Mesothelial cell of epicardium (in vitro differentiated cells): Measurements from ENCODE around the gene CDH13. TPM values are rescaled to one million over a fixed set of nuclear protein-coding genes. Genes with fewer than 3 reads are reported as not detected.

Experiments
- DNase-seq, 2 experiments: peaks; one replicate each; pipeline ENCODE4 v3.0.0; 2021; ENCODE audit warnings: low spot score in 2 of 2; ENCODE audit not compliant: unreplicated experiment in 2 of 2
- H3K27ac Mint-ChIP-seq: 2 replicates; pipeline ENCODE4 v1.8.0; 2021; ENCODE audit warnings: mixed read lengths
- H3K27me3 Mint-ChIP-seq: 2 replicates; pipeline ENCODE4 v1.8.0; 2021; ENCODE audit warnings: low read depth, mixed read lengths
- H3K36me3 Mint-ChIP-seq: 2 replicates; pipeline ENCODE4 v1.8.0; 2021; ENCODE audit warnings: mixed read lengths
- H3K4me1 Mint-ChIP-seq: 2 replicates; pipeline ENCODE4 v1.8.0; 2021; ENCODE audit warnings: mixed read lengths
- H3K4me3 Mint-ChIP-seq: 2 replicates; pipeline ENCODE4 v1.8.0; 2021; ENCODE audit warnings: mild to moderate bottlenecking, moderate library complexity, mixed read lengths
- H3K9me3 Mint-ChIP-seq: 2 replicates; pipeline ENCODE4 v1.8.0; 2021; ENCODE audit warnings: mixed read lengths
- total RNA-seq: library from RNA; stranded (reverse); gene quantifications from 3 replicates; pipeline ENCODE4 v1.2.1, GENCODE V29; 2021
- TF ChIP-seq, protein P1 (sequence below): fragments of 200-600 bp; sonication (generic); IDR thresholded peaks from one replicate; pipeline ENCODE4 v1.5.0; 2021; ENCODE audit warnings: antibody characterized with exemption; ENCODE audit not compliant: unreplicated experiment

Gene CDH13
- total RNA-seq, 1 donor from 2014 or later = 0.80 TPM

DNA sequence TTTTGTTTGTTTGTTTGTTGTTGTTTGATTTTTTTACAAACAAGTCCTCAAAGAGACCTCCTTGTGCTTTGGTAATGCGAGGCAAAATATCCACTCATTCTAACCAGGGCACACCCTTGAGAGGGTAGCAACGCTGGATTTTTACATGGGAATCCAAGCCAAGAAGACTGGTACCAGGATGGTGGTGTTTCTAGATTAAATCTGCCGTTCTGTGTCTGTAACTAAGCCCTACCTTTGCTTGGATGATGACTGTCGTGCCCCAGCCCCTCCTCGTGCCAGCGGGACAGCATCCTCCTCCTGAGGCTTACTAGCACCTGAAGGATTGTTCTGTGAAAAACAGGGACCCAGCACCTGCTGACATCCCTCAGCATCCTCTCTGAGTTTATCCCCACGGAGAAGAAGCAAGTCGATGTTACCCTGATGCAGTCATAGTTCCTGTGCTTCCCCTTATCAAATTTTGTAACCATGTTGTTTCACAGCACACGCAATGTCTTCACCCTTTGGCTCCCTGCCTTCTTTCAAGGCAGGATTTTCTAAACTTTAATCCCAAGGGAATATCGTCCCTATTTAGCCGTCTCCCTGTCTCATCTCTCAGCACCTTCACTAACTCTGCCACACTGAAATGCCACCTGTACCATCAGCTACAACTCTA is 1175.9 kb downstream of the CDH13 start:
- no peak overlapping the region for H3K27ac Mint-ChIP-seq

DNA sequence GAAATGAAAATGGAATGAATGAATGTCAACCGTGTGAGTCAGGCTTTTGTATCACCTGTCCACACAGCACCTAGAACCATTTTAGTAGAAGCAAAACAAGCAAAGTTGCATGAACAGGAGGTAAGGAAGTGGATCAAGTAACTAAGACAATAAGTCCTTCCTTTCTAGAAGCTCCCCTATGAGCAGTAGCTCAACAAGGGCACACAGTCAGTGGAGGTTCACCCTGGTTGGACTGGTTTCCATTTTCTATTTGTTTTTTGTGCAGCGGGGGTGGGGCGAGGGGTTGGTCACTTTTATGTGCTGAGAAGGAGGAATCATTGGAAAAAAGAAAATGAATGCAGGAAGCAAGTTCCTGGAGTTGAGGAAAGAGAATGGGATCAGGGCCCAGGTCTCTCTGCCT is 1177.0 kb downstream of the CDH13 start:
- Mint-ChIP-seq H3K27me3 (peaks cover 29% of the 10 kb centered on the region), H3K36me3 (no peaks in the 10 kb centered on the region), H3K4me1 (peaks cover 8% of the 10 kb centered on the region), H3K4me3 (no peak overlapping the region), H3K27ac (no peak overlapping the region), H3K9me3 (no peaks in the 10 kb centered on the region)
- TF ChIP-seq, protein P1, sequence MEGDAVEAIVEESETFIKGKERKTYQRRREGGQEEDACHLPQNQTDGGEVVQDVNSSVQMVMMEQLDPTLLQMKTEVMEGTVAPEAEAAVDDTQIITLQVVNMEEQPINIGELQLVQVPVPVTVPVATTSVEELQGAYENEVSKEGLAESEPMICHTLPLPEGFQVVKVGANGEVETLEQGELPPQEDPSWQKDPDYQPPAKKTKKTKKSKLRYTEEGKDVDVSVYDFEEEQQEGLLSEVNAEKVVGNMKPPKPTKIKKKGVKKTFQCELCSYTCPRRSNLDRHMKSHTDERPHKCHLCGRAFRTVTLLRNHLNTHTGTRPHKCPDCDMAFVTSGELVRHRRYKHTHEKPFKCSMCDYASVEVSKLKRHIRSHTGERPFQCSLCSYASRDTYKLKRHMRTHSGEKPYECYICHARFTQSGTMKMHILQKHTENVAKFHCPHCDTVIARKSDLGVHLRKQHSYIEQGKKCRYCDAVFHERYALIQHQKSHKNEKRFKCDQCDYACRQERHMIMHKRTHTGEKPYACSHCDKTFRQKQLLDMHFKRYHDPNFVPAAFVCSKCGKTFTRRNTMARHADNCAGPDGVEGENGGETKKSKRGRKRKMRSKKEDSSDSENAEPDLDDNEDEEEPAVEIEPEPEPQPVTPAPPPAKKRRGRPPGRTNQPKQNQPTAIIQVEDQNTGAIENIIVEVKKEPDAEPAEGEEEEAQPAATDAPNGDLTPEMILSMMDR = no peak
- no peak for DNase-seq

More for the DNA sequence above, 1175.9 kb downstream of the CDH13 start:
- H3K27me3 Mint-ChIP-seq = peaks cover 31% of the 10 kb centered on the region
- no peaks in the 10 kb centered on the region for H3K36me3 Mint-ChIP-seq
- DNase-seq = no peak
- TF ChIP-seq, protein P1 = no peak
- H3K9me3 Mint-ChIP-seq = no peaks in the 10 kb centered on the region
- H3K4me1 Mint-ChIP-seq = peaks cover 2% of the 10 kb centered on the region
- no peak overlapping the region for H3K4me3 Mint-ChIP-seq

DNA sequence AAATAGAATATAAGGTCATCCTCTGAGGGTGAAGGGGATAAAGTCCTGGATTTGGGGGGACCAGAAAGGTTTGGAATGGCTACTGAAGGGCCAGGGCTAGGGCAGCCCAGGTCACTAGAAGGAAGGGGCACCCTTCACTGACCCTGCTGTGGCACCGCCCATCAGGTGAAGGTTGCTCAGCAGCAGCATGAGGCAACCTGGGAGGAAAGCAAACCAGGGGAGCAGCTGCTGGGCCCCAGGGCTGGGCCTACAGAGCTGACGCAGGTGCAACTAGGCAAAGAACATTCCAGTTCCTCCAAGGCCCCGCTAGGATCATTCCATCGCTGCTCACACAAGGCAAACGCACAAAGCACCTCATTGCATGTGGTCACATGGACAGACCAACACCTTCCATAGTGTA is 1177.6 kb downstream of the CDH13 start:
- no peaks in the 10 kb centered on the region for H3K9me3 Mint-ChIP-seq
- TF ChIP-seq, protein P1 = no peak
- H3K4me1 Mint-ChIP-seq = peaks cover 12% of the 10 kb centered on the region
- no peak for DNase-seq
- peaks cover 29% of the 10 kb centered on the region for H3K27me3 Mint-ChIP-seq
- H3K27ac Mint-ChIP-seq = no peak overlapping the region
- H3K4me3 Mint-ChIP-seq = no peak overlapping the region
- H3K36me3 Mint-ChIP-seq = peaks cover 3% of the 10 kb centered on the region

DNA sequence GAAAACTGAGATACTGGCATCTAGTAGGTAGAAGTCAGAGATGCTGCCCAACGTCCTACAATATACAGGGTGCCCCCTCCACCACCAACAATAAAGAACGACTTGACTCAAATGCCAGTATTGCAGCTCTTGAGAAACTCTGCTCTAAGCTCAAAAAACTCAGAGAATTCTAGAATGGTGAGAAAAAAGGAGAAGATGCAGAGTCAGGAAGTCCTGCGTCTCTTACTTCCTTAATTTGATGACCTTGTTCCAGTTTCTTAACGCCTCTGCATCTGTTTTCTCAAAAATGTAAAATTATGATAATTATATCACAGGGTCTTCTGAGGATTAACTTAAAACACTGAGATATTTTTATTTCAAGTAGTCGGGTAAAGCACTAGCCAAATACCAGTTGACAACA is 1179.3 kb downstream of the CDH13 start:
- H3K27ac Mint-ChIP-seq = no peak overlapping the region
- H3K4me3 Mint-ChIP-seq = no peak overlapping the region
- H3K4me1 Mint-ChIP-seq = peaks cover 18% of the 10 kb centered on the region
- no peaks in the 10 kb centered on the region for H3K9me3 Mint-ChIP-seq
- TF ChIP-seq, protein P1 = no peak
- H3K36me3 Mint-ChIP-seq = peaks cover 6% of the 10 kb centered on the region
- no peak for DNase-seq
- peaks cover 20% of the 10 kb centered on the region for H3K27me3 Mint-ChIP-seq

DNA sequence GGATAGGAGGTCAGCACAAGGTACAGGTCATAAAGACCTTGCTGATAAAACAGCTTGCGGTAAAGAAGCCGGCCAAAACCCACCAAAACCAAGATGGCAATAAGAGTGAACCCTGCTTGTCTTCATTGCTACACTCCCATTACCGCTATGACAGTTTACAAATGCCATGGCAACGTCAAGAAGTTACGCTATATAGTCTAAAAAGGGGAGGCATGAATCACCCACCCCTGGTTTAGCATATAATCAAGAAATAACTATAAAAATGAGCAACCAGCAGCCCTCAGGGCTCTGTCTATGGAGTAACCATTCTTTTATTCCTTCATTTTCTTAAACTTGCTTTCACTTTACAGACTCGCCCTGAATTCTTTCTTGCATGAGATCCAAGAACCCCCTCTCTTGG is 1180.0 kb downstream of the CDH13 start:
- Mint-ChIP-seq H3K4me1 (peaks cover 24% of the 10 kb centered on the region), H3K4me3 (peak overlapping the region; percentile 97), H3K36me3 (peaks cover 7% of the 10 kb centered on the region), H3K27me3 (peaks cover 17% of the 10 kb centered on the region), H3K9me3 (no peaks in the 10 kb centered on the region), H3K27ac (no peak overlapping the region)
- DNase-seq = no peak
- TF ChIP-seq, protein P1 = no peak
